HUES6 (cell line): ENCODE data around the gene ITGB7.
"Not testable (repeated sequence)": the region's sequence is repeated elsewhere in the genome, so short reads cannot be mapped to it uniquely, and the experiment has no call there.

Source experiments
- H3K27ac ChIP-seq: 2 replicates; pipeline ENCODE4 v1.7.0; 2013; ENCODE audit warnings: low read depth, mild to moderate bottlenecking, low read length, inconsistent platforms
- H3K27me3 ChIP-seq: 2 replicates; pipeline ENCODE4 v1.6.1; 2013; ENCODE audit warnings: low read length; ENCODE audit not compliant: control insufficient read depth, insufficient read depth
- H3K36me3 ChIP-seq: 2 replicates; pipeline ENCODE4 v1.6.1; 2013; ENCODE audit warnings: low read length; ENCODE audit not compliant: control insufficient read depth, insufficient read depth
- H3K4me1 ChIP-seq: 2 replicates; pipeline ENCODE4 v1.6.1; 2013; ENCODE audit warnings: low read length; ENCODE audit not compliant: control insufficient read depth, insufficient read depth
- H3K4me3 ChIP-seq: 2 replicates; pipeline ENCODE4 v1.5.1; 2013; ENCODE audit warnings: low read depth, low read length
- H3K9ac ChIP-seq: one replicate; pipeline ENCODE4 v1.6.1; 2013; ENCODE audit warnings: mild to moderate bottlenecking, low read length
- H3K9me3 ChIP-seq: 2 replicates; pipeline ENCODE4 v1.6.1; 2013; ENCODE audit warnings: low read depth, low read length; ENCODE audit not compliant: control insufficient read depth, insufficient read depth

ITGB7 gene

GRCh38 chr12:53186745-53187144 lies 20.3 kb downstream of the ITGB7 start:
- Histone ChIP-seq H3K4me3 (no peak overlapping the region), H3K9me3 (no peaks in the 10 kb centered on the region), H3K4me1 (peaks cover 3% of the 10 kb centered on the region; the same call in 1 of the 2 replicates), H3K27me3 (0 out of 2 replicates have a peak, but pooled peaks cover under 1% of the 10 kb centered on the region), H3K9ac (no peak overlapping the region), H3K27ac (no peak overlapping the region), H3K36me3 (peaks cover 57% of the 10 kb centered on the region)

- no peaks in the 10 kb centered on the region for H3K27me3 ChIP-seq
- no peak overlapping the region for H3K9ac ChIP-seq
- H3K9me3 ChIP-seq: no peaks in the 10 kb centered on the region
- H3K27ac ChIP-seq: no peak overlapping the region
- H3K4me1 ChIP-seq: peaks cover 7% of the 10 kb centered on the region; the same call in 1 of the 2 replicates
- H3K36me3 ChIP-seq: peaks cover 58% of the 10 kb centered on the region
- H3K4me3 ChIP-seq: no peak overlapping the region
Measured at GRCh38 chr12:53185582-53186153, 21.4 kb downstream of the ITGB7 start.

- Histone ChIP-seq H3K36me3 (peaks cover 58% of the 10 kb centered on the region), H3K4me1 (0 out of 2 replicates have a peak, but pooled peaks cover 5% of the 10 kb centered on the region), H3K4me3 (no peak overlapping the region), H3K9me3 (no peaks in the 10 kb centered on the region), H3K27me3 (peaks cover 1% of the 10 kb centered on the region), H3K27ac (no peak overlapping the region), H3K9ac (no peak overlapping the region)
Measured at GRCh38 chr12:53184828-53185227, 22.2 kb downstream of the ITGB7 start.

- Histone ChIP-seq H3K36me3 (peaks cover 53% of the 10 kb centered on the region), H3K4me1 (0 out of 2 replicates have a peak, but pooled peaks cover 8% of the 10 kb centered on the region), H3K27ac (no peak overlapping the region), H3K27me3 (peaks cover 19% of the 10 kb centered on the region), H3K9ac (no peak overlapping the region), H3K9me3 (no peaks in the 10 kb centered on the region), H3K4me3 (no peak overlapping the region)
Measured at GRCh38 chr12:53182903-53183302, 24.1 kb downstream of the ITGB7 start.

GRCh38 chr12:53181935-53182334 lies 25.1 kb downstream of the ITGB7 start:
- Histone ChIP-seq H3K27ac (no peak overlapping the region), H3K36me3 (peaks cover 43% of the 10 kb centered on the region), H3K27me3 (peaks cover 28% of the 10 kb centered on the region), H3K9me3 (no peaks in the 10 kb centered on the region), H3K4me3 (peak overlapping the region; percentile 97; the same call in 1 of the 2 replicates), H3K4me1 (0 out of 2 replicates have a peak, but pooled peaks cover 8% of the 10 kb centered on the region), H3K9ac (no peak overlapping the region)

GRCh38 chr12:53180931-53181645 lies 26.0 kb downstream of the ITGB7 start:
- Histone ChIP-seq H3K36me3 (peaks cover 35% of the 10 kb centered on the region), H3K9ac (peak overlapping the region; percentile 91), H3K4me3 (peak overlapping the region; percentile 97), H3K4me1 (0 out of 2 replicates have a peak, but pooled peaks cover 8% of the 10 kb centered on the region), H3K9me3 (no peaks in the 10 kb centered on the region), H3K27ac (peak overlapping the region; percentile 84; the same call in 1 of the 2 replicates), H3K27me3 (peaks cover 37% of the 10 kb centered on the region)

DNA sequence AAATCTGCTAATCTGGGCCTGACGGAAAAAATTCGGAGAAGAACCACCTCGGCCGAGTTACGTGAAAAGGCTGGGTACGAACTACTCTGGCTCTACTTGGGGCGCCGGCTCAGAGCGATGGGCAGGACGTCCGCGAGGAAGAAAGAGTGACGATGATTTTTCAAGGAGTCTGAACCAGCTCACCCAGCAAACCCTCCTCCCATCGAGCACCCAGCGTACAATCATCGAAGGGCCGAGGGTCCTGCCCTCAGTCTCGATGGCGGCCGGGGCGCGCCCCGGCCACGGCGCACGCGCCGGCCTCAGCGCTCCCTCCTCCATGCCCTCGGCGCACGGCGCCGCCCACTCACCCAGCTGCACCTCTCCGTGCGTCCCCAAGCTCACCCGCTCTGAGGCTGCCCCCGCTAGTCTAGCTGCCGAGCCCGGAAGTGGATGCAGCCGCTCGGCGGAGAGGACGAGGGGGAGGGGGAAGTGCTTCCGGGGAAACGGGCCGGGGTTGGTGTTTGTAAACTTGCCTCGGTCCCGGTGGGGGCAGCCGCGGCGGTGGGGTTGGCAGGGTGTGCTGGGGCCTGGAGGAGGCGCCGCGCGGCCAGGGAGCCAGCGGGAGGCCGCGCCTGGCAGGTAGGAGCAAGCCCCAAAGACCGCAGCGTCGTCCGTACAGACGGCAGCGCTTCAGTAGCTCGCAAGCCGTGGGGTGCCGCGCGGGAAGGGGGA lies 26.7 kb downstream of the ITGB7 start, which contains the start of the genes CSAD and ZNF740:
Gene CSAD, minus strand, starts transcription at position 706 of the 711 bp plus-strand sequence. CDS start 7,455 bp downstream, outside the sequence.
Gene ZNF740, plus strand, starts transcription at position 503 of the 711 bp plus-strand sequence. CDS start 1,262 bp downstream, outside the sequence.
- H3K9ac ChIP-seq: peak within 1 kb of the TSS; percentile 91
- H3K9me3 ChIP-seq: no peaks in the 10 kb centered on the region
- peaks cover 28% of the 10 kb centered on the region for H3K36me3 ChIP-seq
- peaks cover 44% of the 10 kb centered on the region for H3K27me3 ChIP-seq
- peak within 1 kb of the TSS; percentile 97 for H3K4me3 ChIP-seq
- peaks cover 13% of the 10 kb centered on the region for H3K4me1 ChIP-seq
- peak within 1 kb of the TSS; percentile 84; the same call in 1 of the 2 replicates for H3K27ac ChIP-seq

- Histone ChIP-seq H3K27ac (no peak overlapping the region), H3K9me3 (no peaks in the 10 kb centered on the region), H3K36me3 (peaks cover 22% of the 10 kb centered on the region), H3K4me3 (peak overlapping the region; percentile 97), H3K4me1 (peaks cover 16% of the 10 kb centered on the region), H3K9ac (peak overlapping the region; percentile 75), H3K27me3 (peaks cover 48% of the 10 kb centered on the region)
Measured at GRCh38 chr12:53179687-53180219, 27.3 kb downstream of the ITGB7 start.

DNA sequence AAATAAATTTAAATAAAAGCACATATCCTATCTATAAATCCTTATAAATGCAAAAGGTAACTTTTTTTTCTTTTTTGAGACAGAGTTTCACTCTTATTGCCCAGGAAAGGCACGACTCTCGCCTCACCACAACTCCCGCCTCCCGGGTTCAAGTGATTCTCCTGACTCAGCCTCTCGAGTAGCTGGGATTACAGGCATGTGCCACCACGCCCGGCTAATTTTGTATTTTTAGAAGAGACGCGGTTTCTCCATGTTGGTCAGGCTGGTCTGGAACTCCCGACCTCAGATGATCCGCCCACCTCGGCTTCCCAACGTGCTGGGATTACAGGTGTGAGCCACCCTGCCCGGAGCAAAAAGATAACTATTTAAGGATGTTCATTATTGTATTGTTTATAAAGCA lies 28.2 kb downstream of the ITGB7 start:
- H3K4me3 ChIP-seq, H3K9me3 ChIP-seq, H3K27ac ChIP-seq, H3K9ac ChIP-seq: not testable (repeated sequence)
- H3K27me3 ChIP-seq: peaks cover 58% of the 10 kb centered on the region
- peaks cover 19% of the 10 kb centered on the region for H3K4me1 ChIP-seq
- peaks cover 16% of the 10 kb centered on the region for H3K36me3 ChIP-seq

DNA sequence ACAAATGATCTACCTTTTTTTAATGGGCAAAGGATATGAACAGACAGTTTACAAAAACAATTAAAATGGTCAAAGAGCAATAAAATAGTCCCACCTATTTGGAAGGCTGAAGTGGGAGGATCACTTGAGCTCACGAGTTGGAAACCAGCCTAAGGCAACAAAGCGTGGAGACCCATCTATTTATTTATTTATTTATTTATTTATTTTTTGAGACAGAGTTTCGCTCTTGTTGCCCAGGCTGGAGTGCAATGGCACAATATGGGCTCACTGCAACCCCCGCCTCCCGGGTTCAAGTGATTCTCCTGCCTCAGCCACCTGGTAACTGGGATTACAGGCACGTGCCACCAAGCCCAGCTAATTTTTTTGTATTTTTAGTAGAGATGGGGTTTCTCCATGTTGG lies 29.6 kb downstream of the ITGB7 start:
- not testable (repeated sequence) for H3K4me3 ChIP-seq, H3K36me3 ChIP-seq, H3K27ac ChIP-seq, H3K9me3 ChIP-seq, H3K9ac ChIP-seq
- H3K27me3 ChIP-seq: peaks cover 71% of the 10 kb centered on the region
- peaks cover 19% of the 10 kb centered on the region for H3K4me1 ChIP-seq
